ENCODE data around the gene PRKN.
"Not testable (repeated sequence)": the region's sequence is repeated elsewhere in the genome, so short reads cannot be mapped to it uniquely, and the experiment has no call there.

Gene PRKN

DNA sequence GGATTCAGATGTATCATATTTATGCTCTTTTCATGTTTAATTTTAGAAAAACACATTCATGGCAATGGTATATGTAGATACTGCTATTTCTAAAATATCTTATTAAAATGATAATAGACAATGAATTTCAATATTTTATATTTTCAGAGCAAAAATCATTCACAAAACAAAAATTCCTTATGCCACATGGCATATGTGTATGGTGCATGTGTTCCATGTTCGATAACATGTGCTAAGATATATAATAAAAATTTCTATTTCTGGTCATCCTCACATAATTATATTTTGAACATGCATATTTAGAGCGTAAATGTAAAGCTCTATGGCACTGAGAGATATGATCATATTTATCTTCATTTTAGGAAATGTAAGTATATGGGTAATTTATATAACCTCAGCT is 847.5 kb downstream of the PRKN start:
- DNase-seq, result no peak

DNA sequence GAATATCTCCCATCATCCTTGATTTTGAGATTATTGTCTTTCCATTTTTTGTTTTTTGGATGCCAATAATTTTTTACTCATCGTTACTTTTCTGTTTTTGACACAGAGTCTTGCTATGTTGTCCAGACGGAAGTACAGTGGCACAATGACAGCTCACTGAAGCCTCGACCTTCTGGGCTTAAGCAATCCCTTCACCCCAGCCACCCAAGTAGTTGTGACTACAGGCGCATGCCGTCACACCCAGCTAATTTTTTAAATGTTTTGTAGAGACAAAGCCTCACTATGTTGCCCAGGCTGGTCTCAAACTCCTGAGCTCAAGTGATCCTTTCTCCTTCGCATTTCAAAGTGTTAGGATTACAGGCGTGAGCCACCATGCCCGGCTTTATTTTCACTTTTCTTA is 851.3 kb downstream of the PRKN start:
- no peak for DNase-seq

DNA sequence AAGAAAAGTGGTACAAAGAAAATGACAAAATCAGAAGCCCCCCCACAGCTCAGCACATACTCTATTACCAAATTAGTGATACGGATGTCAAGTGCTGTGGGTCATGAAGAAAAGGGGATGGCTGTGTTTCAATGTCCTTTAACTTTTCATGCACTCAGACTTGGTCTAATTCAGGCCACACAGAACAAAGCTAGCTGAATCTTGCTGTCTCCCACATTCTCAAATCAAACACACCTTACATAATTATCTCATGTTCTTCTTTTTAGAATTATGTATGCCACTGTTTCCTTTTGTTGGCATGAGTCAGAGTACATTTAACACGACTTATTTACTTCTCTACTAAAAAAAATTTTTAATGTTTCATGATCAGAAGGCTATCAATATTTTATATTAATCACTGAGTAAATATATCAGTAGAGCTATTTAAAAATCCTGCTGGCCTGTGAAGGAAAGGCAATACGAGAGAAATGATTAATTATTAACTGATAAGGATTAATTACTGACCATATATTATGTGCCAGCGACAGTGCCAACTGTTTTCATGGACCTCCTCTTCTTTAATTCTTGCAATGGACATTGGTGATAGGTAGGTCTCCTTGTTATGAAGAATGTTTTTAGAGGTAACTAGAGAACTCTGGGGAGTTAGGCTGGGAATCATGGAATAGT is 857.2 kb downstream of the PRKN start:
- DNase-seq, result no peak

DNA sequence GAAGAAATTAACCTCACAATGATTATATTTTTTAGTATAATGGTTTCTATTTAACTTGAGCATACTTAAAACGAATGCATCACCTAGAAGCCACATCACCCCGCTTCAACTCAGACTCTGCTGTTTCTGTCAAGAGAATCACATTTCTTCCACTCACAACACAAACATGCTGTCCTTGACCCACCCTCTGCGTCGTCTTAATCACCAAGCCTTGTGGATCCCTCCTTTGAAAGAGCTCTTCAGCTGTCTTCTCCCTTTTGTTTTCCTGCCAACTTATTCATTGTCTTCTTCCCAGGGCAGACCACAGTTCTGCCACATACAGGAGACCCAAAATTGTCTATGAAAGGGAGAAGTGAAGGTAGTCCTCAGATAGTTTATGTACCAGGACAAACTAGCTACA is 858.1 kb downstream of the PRKN start:
- no peak for DNase-seq

DNA sequence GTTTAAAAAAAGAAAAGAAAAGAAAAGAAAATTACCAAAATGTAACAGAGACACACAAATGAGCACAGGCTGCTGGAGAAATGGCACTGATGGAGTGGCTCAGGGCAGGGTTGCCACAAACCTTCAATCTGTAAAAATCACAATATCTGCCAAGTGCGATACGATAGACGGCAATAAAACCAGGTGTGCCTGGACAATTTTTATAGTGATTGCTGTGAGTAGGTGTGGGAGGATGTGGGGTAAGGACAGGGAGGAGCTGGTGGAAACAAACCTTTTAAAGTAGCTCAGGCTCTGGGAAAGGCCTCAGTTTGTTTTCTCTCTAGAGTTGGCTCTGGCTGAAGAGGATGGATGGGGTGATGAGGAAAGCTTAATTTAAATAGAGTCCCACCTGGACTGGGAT is 861.0 kb downstream of the PRKN start:
- DNase-seq, result no peak

DNA sequence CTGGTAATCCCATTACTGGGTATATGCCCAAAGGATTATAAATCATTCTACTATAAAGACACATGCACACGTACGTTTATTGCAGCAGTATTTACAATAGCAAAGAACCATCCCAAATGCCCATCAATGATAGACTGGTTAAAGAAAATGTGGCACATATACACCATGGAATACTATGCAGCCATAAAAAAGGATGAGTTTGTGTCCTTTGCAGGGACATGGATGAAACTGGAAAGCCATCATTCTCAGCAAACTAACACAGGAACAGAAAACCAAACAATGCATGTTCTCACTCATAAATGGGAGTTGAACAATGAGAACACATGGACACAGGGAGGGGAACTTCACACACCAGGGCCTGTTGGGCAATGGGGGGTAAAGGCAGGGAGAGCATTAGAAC is 866.5 kb downstream of the PRKN start:
- not testable (repeated sequence) for DNase-seq

DNA sequence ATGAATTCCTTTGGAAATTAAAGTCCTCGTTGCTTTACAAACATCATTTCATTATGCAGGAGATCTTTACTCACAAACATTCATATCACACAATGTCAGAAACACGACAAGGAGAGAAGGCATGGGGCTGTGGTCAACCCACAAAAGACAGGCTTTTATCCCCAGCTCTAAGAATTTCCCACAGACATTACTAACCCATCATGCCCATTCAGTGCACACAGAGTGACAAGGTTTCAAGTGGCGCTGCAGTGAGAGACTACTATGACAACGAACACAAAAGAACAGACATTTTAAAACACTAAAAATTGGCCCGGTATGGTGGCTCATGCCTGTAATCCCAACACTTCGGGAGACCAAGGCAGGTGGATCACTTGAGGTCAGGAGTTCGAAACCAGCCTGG is 873.9 kb downstream of the PRKN start:
- no peak for DNase-seq

DNA sequence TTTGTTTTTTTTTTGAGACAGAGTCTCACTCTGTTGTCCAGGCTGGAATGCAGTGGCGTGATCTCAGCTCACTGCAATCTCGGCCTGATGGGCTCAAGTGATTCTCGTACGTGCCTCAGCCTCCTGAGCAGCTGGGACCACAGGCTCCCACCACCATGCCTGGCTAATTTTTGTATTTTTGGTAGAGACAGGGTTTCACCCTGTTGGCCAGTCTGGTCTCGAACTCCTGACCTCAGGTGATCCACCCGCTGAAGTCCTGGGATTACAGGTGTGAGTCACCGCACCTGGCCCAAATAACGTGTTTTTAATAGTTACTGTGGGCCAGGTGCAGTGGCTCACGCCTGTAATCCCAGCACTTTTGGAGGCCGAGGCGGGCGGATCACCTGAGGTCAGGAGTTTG is 876.1 kb downstream of the PRKN start:
- DNase-seq, result not testable (repeated sequence)

DNA sequence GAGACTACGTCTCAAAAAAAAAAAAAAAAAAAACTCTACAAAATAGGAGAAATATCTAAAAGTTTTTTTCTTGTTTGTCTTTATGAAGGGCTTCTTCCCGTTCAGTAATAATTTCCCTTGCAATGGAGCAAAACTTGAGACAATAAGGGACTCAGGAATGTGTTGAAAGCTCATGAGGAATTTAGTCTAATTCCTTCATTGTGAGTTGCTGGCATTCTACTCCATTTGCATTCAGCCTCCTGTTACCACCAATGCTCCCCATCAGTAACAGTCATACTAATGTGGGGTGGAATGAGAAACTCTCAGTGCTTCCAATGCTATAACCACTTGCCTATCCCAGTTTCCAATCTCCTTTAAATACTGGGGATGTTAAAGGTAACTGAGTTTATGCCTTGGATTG is 877.0 kb downstream of the PRKN start:
- no peak for DNase-seq

DNA sequence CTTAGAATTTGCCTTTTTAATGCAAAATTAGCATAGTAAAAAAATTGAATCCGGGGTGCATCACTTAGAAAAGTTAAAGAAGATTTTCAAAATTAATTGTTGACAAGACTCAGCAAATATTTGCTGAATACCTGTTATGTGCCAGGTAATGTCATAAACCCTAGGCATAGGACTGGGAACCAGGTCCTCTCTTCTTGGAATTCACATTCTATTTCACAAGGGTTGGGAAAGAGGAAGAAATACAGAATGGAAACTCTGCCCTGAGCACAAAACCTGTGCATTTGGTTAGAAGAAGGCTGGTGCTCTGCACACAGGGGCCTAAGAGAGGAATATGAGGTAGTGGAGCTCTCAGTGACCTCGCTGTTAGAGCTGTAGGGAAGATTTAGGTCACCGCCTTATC is 879.9 kb downstream of the PRKN start:
- DNase-seq, result no peak

DNA sequence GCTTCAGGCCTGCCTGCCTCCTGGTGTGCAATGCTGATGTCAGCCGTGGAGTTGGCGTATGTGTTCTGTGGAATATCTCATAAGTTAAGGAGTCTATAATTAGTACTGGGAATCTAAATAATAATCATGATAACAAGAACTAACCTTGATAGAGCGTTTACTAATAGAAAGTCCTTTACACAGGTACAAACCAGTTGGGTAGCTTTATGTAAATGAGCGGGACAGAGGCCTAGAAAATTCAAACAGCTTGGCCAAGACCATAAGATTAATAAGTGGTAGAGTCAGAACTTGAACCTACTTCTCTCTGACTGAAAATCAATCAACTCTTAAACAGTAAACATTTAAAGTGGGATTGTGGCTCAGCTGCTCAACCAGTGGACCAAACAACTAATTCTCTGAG is 882.8 kb downstream of the PRKN start:
- DNase-seq, result no peak

DNA sequence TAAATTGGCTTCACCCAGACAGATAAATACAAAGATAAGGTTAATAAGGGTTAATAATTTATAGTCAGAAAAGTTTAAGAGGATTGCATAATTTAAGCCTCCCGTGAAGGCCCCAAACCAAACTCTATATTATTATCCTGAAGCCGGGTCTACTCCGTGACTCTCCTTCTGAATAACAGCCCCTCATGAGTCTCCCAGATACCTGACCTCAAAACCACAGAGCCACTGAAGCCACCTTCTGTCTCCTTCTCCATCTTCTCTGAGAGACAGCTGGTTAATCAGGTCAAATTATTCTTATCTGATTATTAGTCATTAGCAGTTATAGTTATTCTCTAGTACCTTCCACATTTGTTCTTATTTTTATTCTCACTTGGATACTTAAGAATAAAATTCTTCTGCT is 884.5 kb downstream of the PRKN start:
- no peak for DNase-seq

DNA sequence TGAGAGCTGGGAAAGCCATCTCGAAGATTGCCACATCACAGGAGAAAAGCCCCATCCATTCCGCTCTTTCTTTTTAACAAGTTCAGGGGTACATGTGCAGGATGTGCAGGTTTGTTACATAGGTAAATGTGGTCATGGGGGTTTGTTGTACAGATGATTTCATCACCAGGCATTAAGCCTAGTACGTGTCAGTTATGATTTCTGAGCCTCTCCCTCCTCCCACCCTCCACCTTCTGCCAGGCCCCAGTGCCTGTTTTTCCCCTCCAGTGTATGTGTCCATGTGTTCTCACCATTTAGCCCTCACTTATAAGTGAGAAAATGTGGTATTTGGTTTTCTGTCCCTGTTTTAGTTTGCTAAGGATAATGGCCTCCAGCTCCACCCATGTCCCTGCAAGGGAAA is 887.2 kb downstream of the PRKN start:
- DNase-seq, result no peak

DNA sequence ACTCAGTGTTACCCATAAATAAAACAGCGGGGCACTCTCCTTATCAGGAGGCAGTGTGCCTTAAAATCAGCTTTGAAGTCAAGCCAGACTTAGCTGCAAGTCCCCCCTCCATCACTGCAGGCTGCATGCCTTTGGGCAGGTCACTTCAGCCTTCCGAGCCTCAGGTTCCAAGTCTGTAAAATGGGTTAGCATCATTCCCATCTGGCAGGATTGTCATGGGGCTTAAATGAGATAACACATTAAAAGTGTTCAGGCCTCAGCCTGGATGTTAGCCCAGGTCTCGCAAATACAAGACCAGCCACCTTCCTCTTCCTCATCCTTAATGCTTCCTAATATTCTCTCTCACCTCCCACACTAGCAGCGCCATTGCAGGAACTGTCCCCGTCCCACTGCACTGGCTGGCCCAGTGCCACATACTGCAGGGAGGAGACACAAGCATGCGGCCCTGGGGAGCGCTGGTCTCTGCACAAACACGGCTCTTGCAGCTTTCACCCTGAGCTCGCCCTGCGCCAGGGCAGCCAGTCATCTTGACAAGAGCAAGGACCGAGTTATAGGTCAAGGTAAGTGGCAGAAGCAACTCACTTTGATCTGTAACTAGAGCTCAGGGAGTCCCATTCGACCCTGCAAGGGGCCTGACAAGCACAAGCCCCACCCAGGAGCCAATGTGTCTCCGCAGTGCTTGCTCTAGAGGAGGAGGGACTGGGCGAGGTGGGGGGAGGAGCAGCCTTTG is 889.1 kb downstream of the PRKN start:
- DNase-seq, result no peak

DNA sequence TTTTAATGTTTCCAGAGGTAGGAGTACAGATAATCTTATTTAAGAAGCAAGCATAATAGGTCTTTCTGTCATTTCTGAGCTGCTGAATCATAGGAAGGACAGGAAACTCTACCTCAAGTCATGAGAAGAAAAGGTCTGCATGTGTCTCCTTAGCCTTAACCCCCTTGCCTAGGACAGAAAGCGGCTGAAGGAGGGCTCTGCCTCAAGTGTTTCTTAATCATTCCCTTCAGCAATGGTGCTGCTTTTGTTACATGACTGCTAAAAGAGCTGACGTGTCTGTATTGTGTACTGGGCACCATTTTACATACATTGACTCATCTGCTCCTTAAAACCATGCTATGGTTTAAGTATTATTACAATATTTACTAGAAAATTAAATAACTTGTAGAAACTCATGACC is 889.7 kb downstream of the PRKN start:
- DNase-seq, result no peak

DNA sequence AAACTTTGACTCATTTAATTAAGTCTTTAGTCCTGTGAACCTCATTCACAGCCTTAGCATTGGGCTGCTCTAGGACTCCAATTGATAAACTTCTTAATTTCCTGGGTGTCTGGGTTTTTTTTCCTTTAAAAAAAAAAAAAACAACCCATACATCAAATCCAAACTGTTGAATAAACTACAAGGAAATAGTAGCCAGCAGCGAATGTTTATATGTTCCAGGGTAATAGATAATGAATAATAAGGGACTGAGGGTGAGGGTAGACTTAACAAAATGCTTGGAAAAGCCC is 890.2 kb downstream of the PRKN start:
- DNase-seq, result no peak

DNA sequence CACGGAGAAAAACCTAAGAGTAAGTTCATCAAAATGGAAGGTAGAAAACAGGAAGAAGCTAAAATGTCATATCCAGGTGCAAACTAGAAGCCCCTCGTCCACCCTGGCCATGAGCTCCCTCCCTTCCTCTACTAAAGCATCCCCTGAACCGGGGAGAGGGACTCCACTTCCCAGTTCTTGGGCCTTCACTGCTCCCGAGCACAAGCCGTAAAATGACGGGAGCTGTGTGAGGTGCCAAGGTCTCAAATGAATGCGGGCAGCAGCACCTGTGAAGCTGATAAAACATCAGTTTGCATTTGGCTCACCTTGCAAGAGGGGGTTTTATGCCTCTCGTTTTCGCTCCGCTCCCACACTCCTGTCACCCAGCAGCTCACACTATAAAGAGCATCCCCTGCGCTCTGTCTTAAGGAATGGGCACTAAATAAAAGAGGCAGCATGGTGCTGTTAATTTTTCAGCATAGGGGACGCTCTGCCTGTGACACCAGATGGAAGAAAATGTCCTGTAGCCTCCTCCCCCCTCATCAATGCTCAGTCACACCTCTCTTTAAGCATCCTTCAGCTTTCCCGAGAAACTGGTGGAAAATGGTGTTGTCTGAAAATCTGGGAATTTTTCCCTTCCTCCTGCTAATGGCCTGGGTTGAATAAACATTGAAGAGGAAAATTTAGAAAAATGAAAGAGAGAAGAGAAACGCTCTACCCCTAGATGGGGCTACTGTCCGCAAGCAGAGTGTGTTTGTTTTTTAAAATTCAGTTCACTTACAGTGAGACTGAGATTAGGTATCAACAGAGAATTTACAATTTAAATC is 890.7 kb downstream of the PRKN start:
- DNase-seq, result no peak

DNA sequence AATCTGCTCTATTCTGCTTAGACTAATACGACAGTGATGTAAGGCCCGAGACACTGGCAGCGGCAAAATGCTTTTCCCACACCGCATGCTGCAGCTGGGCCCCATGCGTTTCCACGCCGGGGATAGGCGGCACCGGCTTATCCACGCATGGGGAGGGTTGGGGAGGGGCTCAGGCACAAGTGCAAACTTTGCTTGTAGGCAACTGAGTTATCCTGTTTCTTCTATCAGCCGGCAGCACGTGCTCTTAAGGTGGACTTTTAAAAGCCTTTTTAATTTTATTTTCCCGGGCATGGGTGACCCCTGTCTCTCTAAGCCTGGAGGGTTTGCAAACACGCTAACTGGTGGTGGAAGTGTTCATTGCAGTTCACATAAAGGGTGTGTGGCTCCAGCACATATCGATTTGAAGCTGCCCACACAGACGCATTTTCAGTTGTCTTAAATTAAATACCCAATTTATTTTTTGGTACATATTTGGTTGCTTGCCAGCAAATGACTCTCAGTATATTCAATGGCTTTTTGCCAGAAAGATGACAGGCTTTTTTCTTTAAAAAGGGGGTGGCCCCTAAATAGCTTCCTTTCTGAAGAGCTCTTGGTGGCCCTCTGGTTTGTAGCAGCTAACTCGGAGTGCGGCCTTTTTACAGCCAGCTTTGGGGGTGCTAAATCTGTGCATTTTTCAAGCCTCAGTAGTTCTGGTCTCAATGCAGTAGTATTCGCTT is 891.9 kb downstream of the PRKN start:
- DNase-seq, result no peak

DNA sequence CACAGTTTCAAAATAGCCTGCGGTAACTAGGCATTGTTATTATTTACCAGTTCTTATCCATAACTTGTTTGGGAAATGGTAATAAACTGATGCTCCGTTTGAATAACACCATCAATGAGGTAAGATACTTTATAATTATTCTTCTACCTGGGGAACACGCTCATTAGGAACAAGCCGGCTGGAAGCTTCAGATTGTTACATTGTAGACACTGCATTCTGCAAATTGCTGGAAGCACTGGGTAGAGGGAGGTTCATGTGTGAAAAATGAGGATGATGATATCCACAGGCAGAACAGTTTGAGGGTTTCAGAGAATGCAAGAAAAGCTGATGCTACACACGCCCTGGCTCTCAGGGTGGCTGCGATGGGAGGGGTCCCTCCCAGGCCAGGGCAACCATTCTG is 893.1 kb downstream of the PRKN start:
- no peak for DNase-seq

DNA sequence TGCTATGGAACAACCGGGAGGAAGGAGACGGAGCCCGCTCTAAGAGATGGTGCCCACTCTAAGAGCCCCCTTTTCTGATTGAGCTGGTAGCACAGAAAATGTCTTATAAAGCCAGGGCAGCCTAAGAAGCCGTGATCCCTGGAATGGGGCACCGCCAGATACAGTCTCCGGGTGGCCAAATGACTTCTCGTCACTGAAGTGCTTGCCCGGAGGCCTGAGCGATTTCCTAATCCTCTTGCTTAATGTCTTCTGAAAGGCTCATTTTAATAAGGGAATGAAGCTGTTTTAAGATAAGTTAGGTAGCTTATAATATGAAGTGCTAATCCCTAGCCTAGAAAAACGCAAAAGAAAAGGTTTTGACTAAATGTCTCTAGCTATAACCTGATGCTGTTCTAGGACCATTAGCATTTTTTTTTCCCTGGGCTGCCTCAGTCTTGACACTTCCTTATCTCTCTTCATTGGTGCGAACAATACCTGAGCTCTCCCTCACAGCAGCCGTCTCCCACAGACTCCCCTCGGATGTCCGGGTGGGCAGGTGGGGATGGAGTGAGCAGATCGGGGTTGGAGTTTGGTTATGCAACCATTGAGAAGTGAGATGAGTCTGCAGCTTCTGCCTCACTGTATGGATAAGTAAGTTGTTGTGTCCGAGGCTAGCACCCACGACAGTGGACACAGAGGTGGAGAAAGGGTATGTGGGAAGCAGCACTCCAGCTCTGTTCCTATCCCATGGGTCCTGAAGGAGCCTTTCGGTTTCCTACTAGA is 894.3 kb downstream of the PRKN start:
- no peak for DNase-seq

DNA sequence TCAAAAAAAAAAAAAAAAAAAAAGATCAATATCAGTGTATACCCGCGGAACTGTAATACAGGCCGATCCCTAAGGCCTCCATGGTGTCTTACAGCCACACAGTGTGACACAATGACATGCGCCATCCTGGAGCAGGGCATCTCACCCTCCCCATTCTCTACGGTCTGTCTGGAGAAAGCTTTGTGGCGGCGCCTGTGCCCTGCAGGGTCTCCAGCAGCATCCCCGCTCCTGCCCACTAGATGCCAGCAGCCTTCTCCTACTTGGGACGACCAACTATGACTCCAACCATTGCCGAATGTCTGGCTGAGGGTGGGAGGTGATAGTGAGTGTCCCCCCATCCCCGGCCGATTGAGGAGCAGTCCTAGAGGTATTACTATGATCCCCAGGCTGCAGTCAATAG is 894.9 kb downstream of the PRKN start:
- DNase-seq, result no peak

DNA sequence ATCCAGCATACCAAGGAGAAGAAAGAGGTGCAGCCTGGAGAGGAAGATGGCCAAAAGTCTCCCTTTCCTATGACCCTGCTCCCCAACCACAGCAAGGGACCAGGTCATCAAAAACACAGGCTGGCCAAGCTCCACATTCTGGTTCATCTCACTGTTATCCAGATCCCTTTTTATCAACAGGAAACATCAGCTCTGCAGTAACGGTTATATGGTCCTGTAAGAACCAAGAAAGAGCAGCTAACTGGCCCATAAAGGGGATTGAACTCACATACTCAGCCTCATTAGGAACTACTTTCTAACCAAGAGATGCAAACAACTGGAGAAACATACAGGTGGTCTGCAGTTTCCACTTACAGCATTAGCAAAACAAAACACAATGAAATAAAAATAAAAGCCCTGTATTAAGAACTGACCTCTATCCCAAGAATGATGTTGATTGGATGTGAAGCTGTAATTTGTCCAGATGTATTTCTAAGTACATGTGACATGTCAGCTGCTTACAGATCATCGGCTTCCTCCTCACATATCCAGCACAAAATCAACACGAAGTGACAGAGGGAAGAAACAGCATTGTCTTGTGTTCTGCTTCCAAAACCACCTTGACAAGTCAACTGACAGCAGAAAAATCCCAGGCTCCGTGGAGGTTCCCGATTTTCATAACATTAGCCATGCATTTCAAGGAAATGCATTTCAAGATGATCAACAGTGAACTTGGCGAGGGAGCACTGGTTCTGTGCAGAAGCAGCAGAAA is 896.5 kb downstream of the PRKN start:
- no peak for DNase-seq
